AG09319 (cell line): ENCODE data around the gene CLEC12A.
A peak's percentile ranks its signal among the peaks of the same experiment; 100 is the strongest.

Experiments
- DNase-seq: peaks from one replicate; pipeline ENCODE4 v3.0.0-alpha.2; 2010; ENCODE audit warnings: low read depth; ENCODE audit errors: extremely low read depth
- TF ChIP-seq, protein P1 (sequence below): IDR thresholded peaks from 2 replicates; pipeline ENCODE4 v1.5.1; 2011; ENCODE audit warnings: low read depth, mild to moderate bottlenecking, inconsistent platforms, low read length, moderate library complexity

CLEC12A gene

GRCh38 chr12:10033783-10034545 lies 62.8 kb downstream of the CLEC12A start:
- TF ChIP-seq, protein P1, sequence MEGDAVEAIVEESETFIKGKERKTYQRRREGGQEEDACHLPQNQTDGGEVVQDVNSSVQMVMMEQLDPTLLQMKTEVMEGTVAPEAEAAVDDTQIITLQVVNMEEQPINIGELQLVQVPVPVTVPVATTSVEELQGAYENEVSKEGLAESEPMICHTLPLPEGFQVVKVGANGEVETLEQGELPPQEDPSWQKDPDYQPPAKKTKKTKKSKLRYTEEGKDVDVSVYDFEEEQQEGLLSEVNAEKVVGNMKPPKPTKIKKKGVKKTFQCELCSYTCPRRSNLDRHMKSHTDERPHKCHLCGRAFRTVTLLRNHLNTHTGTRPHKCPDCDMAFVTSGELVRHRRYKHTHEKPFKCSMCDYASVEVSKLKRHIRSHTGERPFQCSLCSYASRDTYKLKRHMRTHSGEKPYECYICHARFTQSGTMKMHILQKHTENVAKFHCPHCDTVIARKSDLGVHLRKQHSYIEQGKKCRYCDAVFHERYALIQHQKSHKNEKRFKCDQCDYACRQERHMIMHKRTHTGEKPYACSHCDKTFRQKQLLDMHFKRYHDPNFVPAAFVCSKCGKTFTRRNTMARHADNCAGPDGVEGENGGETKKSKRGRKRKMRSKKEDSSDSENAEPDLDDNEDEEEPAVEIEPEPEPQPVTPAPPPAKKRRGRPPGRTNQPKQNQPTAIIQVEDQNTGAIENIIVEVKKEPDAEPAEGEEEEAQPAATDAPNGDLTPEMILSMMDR, result peak; percentile 34
- DNase-seq, result no peak
